ENCODE data around the gene HFE. TPM values are rescaled to one million over a fixed set of nuclear protein-coding genes. Genes with fewer than 3 reads are reported as not detected.
"Not testable (repeated sequence)": the region's sequence is repeated elsewhere in the genome, so short reads cannot be mapped to it uniquely, and the experiment has no call there.

Gene HFE
- polyA plus RNA-seq, 1 donor (not counting 4 experiments of a cell fraction or from before 2014, with no cell fraction given), result 18.4 TPM

DNA sequence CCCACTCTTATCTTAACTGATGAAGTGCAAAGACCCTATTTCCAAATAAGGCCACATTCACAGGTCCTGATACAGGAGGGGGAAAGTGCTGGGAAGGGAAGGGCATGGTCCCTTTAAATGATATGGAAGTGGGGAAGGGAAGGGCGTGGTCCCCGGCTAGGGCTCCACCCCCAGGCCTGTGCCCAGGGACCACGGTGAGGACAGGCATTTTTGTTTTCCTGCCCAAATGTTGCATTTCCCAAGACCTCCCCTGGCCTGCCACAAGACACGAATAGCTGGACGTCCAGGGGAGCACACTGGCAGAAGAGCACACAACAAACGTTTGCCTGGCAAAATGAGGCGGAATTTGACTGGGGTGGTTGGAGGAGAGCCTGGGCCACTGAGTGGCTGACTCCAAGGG lies 16.1 kb upstream of the HFE start:
- Histone ChIP-seq H3K4me2 (ENCODE audit: control insufficient read depth, extremely low read depth, insufficient read depth, low read depth, low read length) (no peak overlapping the region), H3K27me3 (ENCODE audit: control insufficient read depth, extremely low read depth, insufficient read depth, low read length) (no peaks in the 10 kb centered on the region), H3K79me2 (ENCODE audit: control insufficient read depth, insufficient read depth, low read length) (no peaks in the 10 kb centered on the region), H3K4me1 (ENCODE audit: control insufficient read depth, extremely low read depth, insufficient read depth, low read length) (peaks cover 2% of the 10 kb centered on the region), H4K20me1 (ENCODE audit: control insufficient read depth, extremely low read depth, insufficient read depth, low read length) (no peaks in the 10 kb centered on the region), H3K4me3 (ENCODE audit: control insufficient read depth in 2 of 3, extremely low read depth in 1 of 3, insufficient read depth in 2 of 3, low read depth in 1 of 3, low read length in 3 of 3) (no peak overlapping the region), H2AFZ (ENCODE audit: control insufficient read depth, low read length) (no peak overlapping the region), H3K9me1 (ENCODE audit: control insufficient read depth, extremely low read depth, insufficient read depth, low read length) (no peaks in the 10 kb centered on the region), H3K36me3 (ENCODE audit: control insufficient read depth in 2 of 2, extremely low read depth in 1 of 2, insufficient read depth in 2 of 2, low read length in 2 of 2) (no peaks in the 10 kb centered on the region), H3K9me3 (ENCODE audit: control insufficient read depth, low read depth, low read length) (no peaks in the 10 kb centered on the region), H3K9ac (ENCODE audit: control insufficient read depth, extremely low read depth, insufficient read depth, low read length) (no peak overlapping the region), H3K27ac (ENCODE audit: control insufficient read depth, insufficient read depth, low read length) (no peak overlapping the region)
- FAIRE-seq, result no peak
- dilution Hi-C loops (cut with MboI; ENCODE audit: extremely low pct_ligation_motif_present, low sequenced_read_pairs), result no loop called here
- no peak for DNase-seq (ENCODE audit: low read depth, low spot score)
- TF ChIP-seq EZH2 (IDR thresholded peaks at IDR 0.05; ENCODE audit: low read length), result no peak
- TF ChIP-seq, protein P1, sequence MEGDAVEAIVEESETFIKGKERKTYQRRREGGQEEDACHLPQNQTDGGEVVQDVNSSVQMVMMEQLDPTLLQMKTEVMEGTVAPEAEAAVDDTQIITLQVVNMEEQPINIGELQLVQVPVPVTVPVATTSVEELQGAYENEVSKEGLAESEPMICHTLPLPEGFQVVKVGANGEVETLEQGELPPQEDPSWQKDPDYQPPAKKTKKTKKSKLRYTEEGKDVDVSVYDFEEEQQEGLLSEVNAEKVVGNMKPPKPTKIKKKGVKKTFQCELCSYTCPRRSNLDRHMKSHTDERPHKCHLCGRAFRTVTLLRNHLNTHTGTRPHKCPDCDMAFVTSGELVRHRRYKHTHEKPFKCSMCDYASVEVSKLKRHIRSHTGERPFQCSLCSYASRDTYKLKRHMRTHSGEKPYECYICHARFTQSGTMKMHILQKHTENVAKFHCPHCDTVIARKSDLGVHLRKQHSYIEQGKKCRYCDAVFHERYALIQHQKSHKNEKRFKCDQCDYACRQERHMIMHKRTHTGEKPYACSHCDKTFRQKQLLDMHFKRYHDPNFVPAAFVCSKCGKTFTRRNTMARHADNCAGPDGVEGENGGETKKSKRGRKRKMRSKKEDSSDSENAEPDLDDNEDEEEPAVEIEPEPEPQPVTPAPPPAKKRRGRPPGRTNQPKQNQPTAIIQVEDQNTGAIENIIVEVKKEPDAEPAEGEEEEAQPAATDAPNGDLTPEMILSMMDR (optimal IDR thresholded peaks at IDR 0.05 in 1 of 3, IDR thresholded peaks at IDR 0.05 in 1 of 3, conservative IDR thresholded peaks at IDR 0.05 in 1 of 3; ENCODE audit: extremely low read depth in 1 of 3, insufficient read depth in 2 of 3, low read length in 3 of 3), result no peak

DNA sequence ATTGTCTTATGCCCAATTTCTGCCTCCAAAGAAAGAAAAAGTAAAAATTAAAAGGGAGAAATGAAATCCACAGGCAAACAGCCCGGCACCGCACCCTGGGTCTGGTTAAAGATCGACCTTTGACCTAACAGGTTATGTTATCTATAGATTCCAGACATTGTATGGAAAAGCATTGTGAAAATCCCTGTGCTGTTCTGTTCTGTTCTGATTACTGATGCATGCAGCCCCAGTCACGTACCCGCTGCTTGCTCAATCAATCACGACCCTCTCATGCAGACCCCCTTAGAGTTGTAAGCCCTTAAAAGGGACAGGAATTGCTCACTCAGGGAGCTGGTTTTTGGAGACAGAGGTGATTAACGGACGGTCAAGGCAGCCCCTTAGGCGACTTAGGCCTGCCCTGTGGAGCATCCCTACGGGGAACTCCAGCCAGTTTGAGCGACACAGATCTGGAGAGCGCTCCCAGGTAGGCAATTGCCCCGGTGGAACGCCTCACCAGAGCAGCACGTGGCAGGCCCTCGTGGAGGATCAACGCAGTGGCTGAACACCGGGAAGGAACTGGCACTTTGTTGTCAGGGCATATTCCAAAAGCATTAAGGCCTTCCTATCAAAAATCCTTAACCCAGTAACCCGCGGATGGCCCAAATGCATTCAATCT lies 12.0 kb upstream of the HFE start:
- no peaks in the 10 kb centered on the region for H3K9me1 ChIP-seq (ENCODE audit: control insufficient read depth, extremely low read depth, insufficient read depth, low read length)
- no peaks in the 10 kb centered on the region for H3K36me3 ChIP-seq (ENCODE audit: control insufficient read depth in 2 of 2, extremely low read depth in 1 of 2, insufficient read depth in 2 of 2, low read length in 2 of 2)
- DNase-seq (ENCODE audit: low read depth, low spot score), result no peak
- no peaks in the 10 kb centered on the region for H3K27me3 ChIP-seq (ENCODE audit: control insufficient read depth, extremely low read depth, insufficient read depth, low read length)
- H3K4me2 ChIP-seq (ENCODE audit: control insufficient read depth, extremely low read depth, insufficient read depth, low read depth, low read length), result no peak overlapping the region
- TF ChIP-seq, protein P1 (optimal IDR thresholded peaks at IDR 0.05 in 1 of 3, IDR thresholded peaks at IDR 0.05 in 1 of 3, conservative IDR thresholded peaks at IDR 0.05 in 1 of 3; ENCODE audit: extremely low read depth in 1 of 3, insufficient read depth in 2 of 3, low read length in 3 of 3), result no peak
- no peak for TF ChIP-seq EZH2 (IDR thresholded peaks at IDR 0.05; ENCODE audit: low read length)
- no peaks in the 10 kb centered on the region for H3K9me3 ChIP-seq (ENCODE audit: control insufficient read depth, low read depth, low read length)
- no peak for FAIRE-seq
- no peak overlapping the region for H3K4me3 ChIP-seq (ENCODE audit: control insufficient read depth in 2 of 3, extremely low read depth in 1 of 3, insufficient read depth in 2 of 3, low read depth in 1 of 3, low read length in 3 of 3)
- no peak overlapping the region for H3K9ac ChIP-seq (ENCODE audit: control insufficient read depth, extremely low read depth, insufficient read depth, low read length)
- H3K4me1 ChIP-seq (ENCODE audit: control insufficient read depth, extremely low read depth, insufficient read depth, low read length), result no peaks in the 10 kb centered on the region
- no peaks in the 10 kb centered on the region for H3K79me2 ChIP-seq (ENCODE audit: control insufficient read depth, insufficient read depth, low read length)
- dilution Hi-C loops (cut with MboI; ENCODE audit: extremely low pct_ligation_motif_present, low sequenced_read_pairs), result no loop called here
- no peak overlapping the region for H3K27ac ChIP-seq (ENCODE audit: control insufficient read depth, insufficient read depth, low read length)
- H4K20me1 ChIP-seq (ENCODE audit: control insufficient read depth, extremely low read depth, insufficient read depth, low read length), result no peaks in the 10 kb centered on the region
- no peak overlapping the region for H2AFZ ChIP-seq (ENCODE audit: control insufficient read depth, low read length)

DNA sequence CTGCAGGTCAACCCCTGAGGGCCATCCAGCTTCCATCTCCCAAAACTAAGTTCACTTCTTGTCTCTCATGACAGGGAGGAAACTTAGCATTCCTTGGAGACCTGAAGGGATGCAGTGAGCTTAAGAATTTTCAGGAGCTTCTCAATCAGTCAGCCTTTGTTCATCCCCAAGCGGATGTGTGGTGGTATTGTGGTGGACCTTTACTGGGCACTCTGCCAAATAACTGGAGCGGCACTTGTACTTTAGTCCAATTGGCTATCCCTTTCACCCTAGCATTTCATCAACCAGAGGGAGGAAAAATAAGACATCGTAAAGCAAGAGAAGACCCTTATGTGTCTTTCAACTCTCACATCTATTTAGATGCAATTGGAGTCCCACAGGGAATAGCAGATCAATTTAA lies 9.2 kb upstream of the HFE start:
- DNase-seq (ENCODE audit: low read depth, low spot score); H3K4me3 ChIP-seq (ENCODE audit: control insufficient read depth in 2 of 3, extremely low read depth in 1 of 3, insufficient read depth in 2 of 3, low read depth in 1 of 3, low read length in 3 of 3); H3K9ac ChIP-seq (ENCODE audit: control insufficient read depth, extremely low read depth, insufficient read depth, low read length); H3K9me3 ChIP-seq (ENCODE audit: control insufficient read depth, low read depth, low read length); H4K20me1 ChIP-seq (ENCODE audit: control insufficient read depth, extremely low read depth, insufficient read depth, low read length); H3K4me2 ChIP-seq (ENCODE audit: control insufficient read depth, extremely low read depth, insufficient read depth, low read depth, low read length); H3K79me2 ChIP-seq (ENCODE audit: control insufficient read depth, insufficient read depth, low read length); dilution Hi-C loops (cut with MboI; ENCODE audit: extremely low pct_ligation_motif_present, low sequenced_read_pairs); FAIRE-seq; H3K27ac ChIP-seq (ENCODE audit: control insufficient read depth, insufficient read depth, low read length); H2AFZ ChIP-seq (ENCODE audit: control insufficient read depth, low read length); H3K27me3 ChIP-seq (ENCODE audit: control insufficient read depth, extremely low read depth, insufficient read depth, low read length); H3K9me1 ChIP-seq (ENCODE audit: control insufficient read depth, extremely low read depth, insufficient read depth, low read length); H3K36me3 ChIP-seq (ENCODE audit: control insufficient read depth in 2 of 2, extremely low read depth in 1 of 2, insufficient read depth in 2 of 2, low read length in 2 of 2); H3K4me1 ChIP-seq (ENCODE audit: control insufficient read depth, extremely low read depth, insufficient read depth, low read length): not testable (repeated sequence)

DNA sequence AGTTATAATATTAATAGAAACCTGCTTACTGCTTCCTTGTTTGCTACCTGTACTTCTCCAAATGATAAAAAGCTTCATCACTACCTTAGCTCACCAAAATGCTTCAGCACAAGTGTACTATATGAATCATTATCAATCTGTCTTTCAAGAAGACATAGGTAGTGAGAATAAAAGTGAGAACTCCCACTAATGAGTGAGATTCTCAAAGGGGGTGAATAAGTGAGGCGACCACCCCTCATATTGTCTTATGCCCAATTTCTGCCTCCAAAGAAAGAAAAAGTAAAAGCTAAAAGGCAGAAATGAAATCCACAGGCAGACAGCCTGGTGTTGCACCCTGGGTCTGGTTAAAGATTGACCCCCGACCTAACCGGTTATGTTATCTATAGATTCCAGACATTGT lies 6.1 kb upstream of the HFE start:
- dilution Hi-C loops (cut with MboI; ENCODE audit: extremely low pct_ligation_motif_present, low sequenced_read_pairs), result not testable (repeated sequence)

More for the DNA sequence above, 6.1 kb upstream of the HFE start:
- not testable (repeated sequence) for H3K4me2 ChIP-seq (ENCODE audit: control insufficient read depth, extremely low read depth, insufficient read depth, low read depth, low read length); H3K27ac ChIP-seq (ENCODE audit: control insufficient read depth, insufficient read depth, low read length); H3K9me1 ChIP-seq (ENCODE audit: control insufficient read depth, extremely low read depth, insufficient read depth, low read length); H3K9me3 ChIP-seq (ENCODE audit: control insufficient read depth, low read depth, low read length); H3K4me1 ChIP-seq (ENCODE audit: control insufficient read depth, extremely low read depth, insufficient read depth, low read length); H3K4me3 ChIP-seq (ENCODE audit: control insufficient read depth in 2 of 3, extremely low read depth in 1 of 3, insufficient read depth in 2 of 3, low read depth in 1 of 3, low read length in 3 of 3); H3K27me3 ChIP-seq (ENCODE audit: control insufficient read depth, extremely low read depth, insufficient read depth, low read length); H3K36me3 ChIP-seq (ENCODE audit: control insufficient read depth in 2 of 2, extremely low read depth in 1 of 2, insufficient read depth in 2 of 2, low read length in 2 of 2); FAIRE-seq; H4K20me1 ChIP-seq (ENCODE audit: control insufficient read depth, extremely low read depth, insufficient read depth, low read length); H3K9ac ChIP-seq (ENCODE audit: control insufficient read depth, extremely low read depth, insufficient read depth, low read length); H2AFZ ChIP-seq (ENCODE audit: control insufficient read depth, low read length); DNase-seq (ENCODE audit: low read depth, low spot score); H3K79me2 ChIP-seq (ENCODE audit: control insufficient read depth, insufficient read depth, low read length)

Measured in keratinocyte (primary cell).